ENCODE data around the gene TOLLIP.

The TOLLIP gene

DNA sequence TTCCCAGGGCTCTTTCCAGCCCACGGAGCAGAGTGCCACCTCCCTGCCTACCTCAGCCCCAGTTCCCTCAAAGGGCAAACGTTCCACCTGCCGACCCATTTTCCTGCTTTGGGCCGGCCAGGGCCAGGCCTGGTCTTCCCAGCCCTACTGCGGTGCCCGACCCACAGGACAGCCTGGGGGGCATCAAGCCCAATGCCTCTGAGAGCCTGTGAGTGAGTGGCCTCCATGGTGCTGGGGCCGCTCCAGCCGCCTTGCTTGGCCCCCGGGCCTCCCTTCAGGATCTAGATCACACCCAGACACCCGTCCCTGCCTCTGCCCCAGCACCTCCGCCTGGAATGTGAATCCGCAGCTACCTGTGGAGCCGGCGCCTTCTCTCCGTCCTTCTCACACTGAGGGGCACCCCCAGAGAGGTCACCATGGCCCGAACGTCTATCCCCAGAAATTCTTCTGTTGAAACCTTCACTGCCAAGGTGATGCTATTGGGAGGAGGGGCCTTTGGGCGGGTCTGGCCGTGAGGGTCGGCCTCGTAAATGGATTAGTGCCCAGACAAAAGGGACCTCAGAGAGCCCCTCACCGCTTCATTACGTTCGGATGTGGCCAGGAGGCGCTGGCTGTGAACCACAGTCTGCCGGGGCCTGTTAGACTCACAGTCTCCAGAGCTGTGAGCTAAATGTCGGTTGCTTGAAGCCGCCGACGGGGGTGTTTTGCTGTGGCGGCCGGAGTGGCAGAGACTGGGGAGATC is 44.1 kb upstream of the TOLLIP start:
- Histone ChIP-seq H3K9me3 (ENCODE audit: control insufficient read depth, insufficient read depth, low read depth, low read length) (no peaks in the 10 kb centered on the region), H3K27ac (ENCODE audit: extremely low read depth, low read depth, low read length) (no peak overlapping the region), H3K4me3 (ENCODE audit: low read depth, low read length) (no peak overlapping the region), H3K4me1 (ENCODE audit: control insufficient read depth, insufficient read depth, low read length) (no peaks in the 10 kb centered on the region), H3K36me3 (ENCODE audit: control insufficient read depth in 2 of 2, insufficient read depth in 1 of 2, low read length in 2 of 2) (no peaks in the 10 kb centered on the region)
- CTCF ChIA-PET: no interaction called here
- TF ChIP-seq IKZF3 (tag by site-specific recombination; IDR thresholded peaks at IDR 0.05) (no peak), ZXDB (tag by site-specific recombination; IDR thresholded peaks at IDR 0.05) (no peak), ZNF335 (tag by site-specific recombination; conservative IDR thresholded peaks at IDR 0.05) (no peak), ZNF76 (tag by site-specific recombination; IDR thresholded peaks at IDR 0.05; ENCODE audit: borderline replicate concordance, low read depth) (no peak), GFI1B (tag by site-specific recombination; IDR thresholded peaks at IDR 0.05) (no peak), ZNF155 (tag by site-specific recombination; IDR thresholded peaks at IDR 0.05) (no peak), ZNF558 (tag by site-specific recombination; IDR thresholded peaks at IDR 0.05) (no peak), ZNF423 (tag by site-specific recombination; IDR thresholded peaks at IDR 0.05) (no peak), ZBTB48 (tag by site-specific recombination; IDR thresholded peaks at IDR 0.05) (no peak), KLF10 (tag by site-specific recombination; IDR thresholded peaks at IDR 0.05) (no peak), ZBTB1 (tag by site-specific recombination; IDR thresholded peaks at IDR 0.05) (no peak), REPIN1 (tag by site-specific recombination; IDR thresholded peaks at IDR 0.05; ENCODE audit: low read depth) (no peak), ZFHX2 (tag by site-specific recombination; conservative IDR thresholded peaks at IDR 0.05) (no peak), ZFP41 (tag by site-specific recombination; IDR thresholded peaks at IDR 0.05; ENCODE audit: borderline replicate concordance) (no peak), MEIS1 (CRISPR knock-in tag; IDR thresholded peaks at IDR 0.05; ENCODE audit: borderline replicate concordance) (no peak)
- TF ChIP-seq, protein P1, sequence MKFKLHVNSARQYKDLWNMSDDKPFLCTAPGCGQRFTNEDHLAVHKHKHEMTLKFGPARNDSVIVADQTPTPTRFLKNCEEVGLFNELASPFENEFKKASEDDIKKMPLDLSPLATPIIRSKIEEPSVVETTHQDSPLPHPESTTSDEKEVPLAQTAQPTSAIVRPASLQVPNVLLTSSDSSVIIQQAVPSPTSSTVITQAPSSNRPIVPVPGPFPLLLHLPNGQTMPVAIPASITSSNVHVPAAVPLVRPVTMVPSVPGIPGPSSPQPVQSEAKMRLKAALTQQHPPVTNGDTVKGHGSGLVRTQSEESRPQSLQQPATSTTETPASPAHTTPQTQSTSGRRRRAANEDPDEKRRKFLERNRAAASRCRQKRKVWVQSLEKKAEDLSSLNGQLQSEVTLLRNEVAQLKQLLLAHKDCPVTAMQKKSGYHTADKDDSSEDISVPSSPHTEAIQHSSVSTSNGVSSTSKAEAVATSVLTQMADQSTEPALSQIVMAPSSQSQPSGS (tag by site-specific recombination; IDR thresholded peaks at IDR 0.05; ENCODE audit: low read depth): no peak
- TF ChIP-seq, protein P2, sequence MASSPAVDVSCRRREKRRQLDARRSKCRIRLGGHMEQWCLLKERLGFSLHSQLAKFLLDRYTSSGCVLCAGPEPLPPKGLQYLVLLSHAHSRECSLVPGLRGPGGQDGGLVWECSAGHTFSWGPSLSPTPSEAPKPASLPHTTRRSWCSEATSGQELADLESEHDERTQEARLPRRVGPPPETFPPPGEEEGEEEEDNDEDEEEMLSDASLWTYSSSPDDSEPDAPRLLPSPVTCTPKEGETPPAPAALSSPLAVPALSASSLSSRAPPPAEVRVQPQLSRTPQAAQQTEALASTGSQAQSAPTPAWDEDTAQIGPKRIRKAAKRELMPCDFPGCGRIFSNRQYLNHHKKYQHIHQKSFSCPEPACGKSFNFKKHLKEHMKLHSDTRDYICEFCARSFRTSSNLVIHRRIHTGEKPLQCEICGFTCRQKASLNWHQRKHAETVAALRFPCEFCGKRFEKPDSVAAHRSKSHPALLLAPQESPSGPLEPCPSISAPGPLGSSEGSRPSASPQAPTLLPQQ (tag by site-specific recombination; IDR thresholded peaks at IDR 0.05): no peak
- TF ChIP-seq, protein P3, sequence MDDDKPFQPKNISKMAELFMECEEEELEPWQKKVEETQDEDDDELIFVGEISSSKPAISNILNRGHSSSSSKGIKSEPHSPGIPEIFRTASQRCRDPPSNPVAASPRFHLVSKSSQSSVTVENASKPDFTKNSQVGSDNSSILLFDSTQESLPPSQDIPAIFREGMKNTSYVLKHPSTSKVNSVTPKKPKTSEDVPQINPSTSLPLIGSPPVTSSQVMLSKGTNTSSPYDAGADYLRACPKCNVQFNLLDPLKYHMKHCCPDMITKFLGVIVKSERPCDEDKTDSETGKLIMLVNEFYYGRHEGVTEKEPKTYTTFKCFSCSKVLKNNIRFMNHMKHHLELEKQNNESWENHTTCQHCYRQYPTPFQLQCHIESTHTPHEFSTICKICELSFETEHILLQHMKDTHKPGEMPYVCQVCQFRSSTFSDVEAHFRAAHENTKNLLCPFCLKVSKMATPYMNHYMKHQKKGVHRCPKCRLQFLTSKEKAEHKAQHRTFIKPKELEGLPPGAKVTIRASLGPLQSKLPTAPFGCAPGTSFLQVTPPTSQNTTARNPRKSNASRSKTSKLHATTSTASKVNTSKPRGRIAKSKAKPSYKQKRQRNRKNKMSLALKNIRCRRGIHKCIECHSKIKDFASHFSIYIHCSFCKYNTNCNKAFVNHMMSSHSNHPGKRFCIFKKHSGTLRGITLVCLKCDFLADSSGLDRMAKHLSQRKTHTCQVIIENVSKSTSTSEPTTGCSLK (tag by site-specific recombination; IDR thresholded peaks at IDR 0.05): no peak
- POLR2A ChIA-PET: no interaction called here

DNA sequence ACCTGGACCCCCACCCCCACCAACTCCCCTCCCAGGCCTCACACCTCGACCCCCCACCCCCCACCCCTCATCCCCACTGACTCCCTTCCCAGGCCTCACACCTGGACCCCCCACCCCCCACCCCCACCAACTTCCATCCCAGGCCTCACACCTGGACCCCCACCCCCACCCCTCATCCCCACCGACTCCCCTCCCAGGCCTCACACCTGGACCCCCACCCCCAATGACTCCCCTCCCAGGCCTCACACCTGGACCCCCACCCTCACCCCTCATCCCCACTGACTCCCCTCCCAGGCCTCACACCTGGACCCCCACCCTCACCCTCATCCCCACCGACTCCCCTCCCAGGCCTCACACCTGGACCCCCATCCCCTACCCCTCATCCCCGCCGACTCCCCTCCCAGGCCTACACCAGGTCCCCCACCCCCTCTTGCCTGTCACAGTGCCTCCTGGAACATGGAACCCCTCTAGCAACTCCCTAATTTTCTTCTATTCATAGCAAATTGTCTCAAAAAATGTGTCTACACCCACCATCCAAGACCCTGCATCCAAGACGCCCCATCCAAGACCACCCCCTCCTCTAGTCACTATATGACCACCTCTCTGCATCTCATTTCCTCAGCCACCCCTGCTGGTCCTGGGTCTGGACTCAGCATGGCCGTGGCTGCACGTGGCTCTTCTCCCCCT is 43.4 kb upstream of the TOLLIP start:
- H3K4me3 ChIP-seq (ENCODE audit: low read depth, low read length): no peak overlapping the region
- H3K36me3 ChIP-seq (ENCODE audit: control insufficient read depth in 2 of 2, insufficient read depth in 1 of 2, low read length in 2 of 2): no peaks in the 10 kb centered on the region
- H3K4me1 ChIP-seq (ENCODE audit: control insufficient read depth, insufficient read depth, low read length): no peaks in the 10 kb centered on the region
- TF ChIP-seq ZNF266 (tag by site-specific recombination; IDR thresholded peaks at IDR 0.05; ENCODE audit: low read depth): no peak
- CTCF ChIA-PET: no interaction called here
- POLR2A ChIA-PET: no interaction called here
- no peak overlapping the region for H3K27ac ChIP-seq (ENCODE audit: extremely low read depth, low read depth, low read length)
- H3K9me3 ChIP-seq (ENCODE audit: control insufficient read depth, insufficient read depth, low read depth, low read length): no peaks in the 10 kb centered on the region

All from HEK293 (cell line).